ES-I3 (cell line): ENCODE data around the gene OSBPL6.
"Not testable (repeated sequence)": the region's sequence is repeated elsewhere in the genome, so short reads cannot be mapped to it uniquely, and the experiment has no call there.

Experiments used
- H3K36me3 ChIP-seq: 2 replicates; pipeline ENCODE4 v1.6.1; 2013; ENCODE audit warnings: mild to moderate bottlenecking, low read length, control low read depth, moderate library complexity; ENCODE audit not compliant: insufficient read depth
- H3K4me1 ChIP-seq: 2 replicates; pipeline ENCODE4 v1.6.1; 2013; ENCODE audit warnings: mild to moderate bottlenecking, control low read depth, low read length; ENCODE audit not compliant: insufficient read depth
- H3K9ac ChIP-seq: 2 replicates; pipeline ENCODE4 v1.6.1; 2013; ENCODE audit warnings: low read depth, mild to moderate bottlenecking, low read length, moderate library complexity
- H3K9me3 ChIP-seq: 2 replicates; pipeline ENCODE4 v1.6.1; 2013; ENCODE audit warnings: mild to moderate bottlenecking, low read length, moderate library complexity; ENCODE audit not compliant: control insufficient read depth, insufficient read depth

OSBPL6 gene

DNA sequence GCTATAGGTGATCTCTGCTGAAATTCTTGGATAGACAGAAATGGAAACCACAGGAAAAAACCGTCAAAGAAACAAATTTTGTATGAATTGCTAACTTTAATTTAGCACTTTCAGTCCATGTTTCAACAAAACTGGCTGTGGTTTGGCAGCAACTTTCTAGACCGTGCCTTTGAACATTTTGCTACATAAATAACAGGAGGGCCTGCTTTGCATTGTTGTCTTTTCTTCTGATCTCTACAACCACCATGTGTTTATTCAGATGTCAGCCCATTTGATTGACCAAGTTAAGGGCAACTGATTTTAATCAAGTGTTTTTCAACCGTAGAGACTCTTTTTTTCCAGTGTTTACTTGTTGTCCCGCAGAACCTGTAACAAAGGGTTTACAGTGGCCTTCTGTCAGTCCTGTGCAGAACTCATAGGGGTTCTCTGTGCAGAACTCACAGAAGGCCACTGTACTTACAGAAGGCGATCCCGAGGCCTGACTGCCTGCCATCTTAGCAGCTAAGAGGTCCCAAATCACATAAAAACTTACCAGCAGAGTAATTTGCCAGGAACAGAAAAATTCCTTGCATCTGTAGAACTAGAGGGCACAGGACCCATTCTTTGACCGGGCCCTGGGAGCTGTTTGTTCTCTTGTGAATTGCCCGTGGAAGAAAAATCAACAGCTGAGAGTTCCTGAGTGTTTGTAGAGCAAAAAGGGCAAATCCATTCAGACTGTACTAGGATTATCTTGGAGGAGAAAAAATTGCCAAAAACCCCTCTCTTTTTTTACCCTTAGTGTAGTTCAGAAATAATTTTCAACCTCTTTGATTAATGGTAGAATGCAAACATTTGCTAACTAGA, 136.1 kb downstream of the OSBPL6 start:
- no peaks in the 10 kb centered on the region for H3K36me3 ChIP-seq
- H3K4me1 ChIP-seq: no peaks in the 10 kb centered on the region
- no peaks in the 10 kb centered on the region for H3K9me3 ChIP-seq
- H3K9ac ChIP-seq: no peak overlapping the region

- Histone ChIP-seq H3K36me3 (no peaks in the 10 kb centered on the region), H3K4me1 (no peaks in the 10 kb centered on the region), H3K9ac (no peak overlapping the region), H3K9me3 (no peaks in the 10 kb centered on the region)
Observed at GRCh38 chr2:178331474-178332432, 137.4 kb downstream of the OSBPL6 start.

- Histone ChIP-seq H3K9me3 (no peaks in the 10 kb centered on the region), H3K36me3 (no peaks in the 10 kb centered on the region), H3K4me1 (no peaks in the 10 kb centered on the region), H3K9ac (no peak overlapping the region)
Observed at GRCh38 chr2:178333851-178334250, 139.5 kb downstream of the OSBPL6 start.

DNA sequence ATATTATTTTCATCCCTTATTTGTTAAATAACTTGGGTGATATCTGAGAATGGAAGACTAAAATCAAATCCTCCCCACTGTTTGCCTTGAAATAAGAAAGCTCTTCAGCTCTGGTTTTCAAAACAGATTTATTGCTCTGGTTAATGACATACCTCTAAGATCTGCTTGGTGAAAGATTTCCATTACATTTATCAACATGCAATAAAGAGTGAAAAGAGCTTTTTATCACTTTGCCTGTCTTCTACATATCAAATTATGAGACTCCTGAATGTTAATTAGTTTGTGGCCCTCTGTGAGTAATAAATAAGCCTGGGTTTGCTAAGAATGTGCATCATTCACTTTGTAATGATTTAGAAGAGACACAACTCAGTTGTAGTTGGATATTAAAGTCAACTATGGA, 140.9 kb downstream of the OSBPL6 start:
- no peak overlapping the region for H3K9ac ChIP-seq
- H3K9me3 ChIP-seq: no peaks in the 10 kb centered on the region
- H3K4me1 ChIP-seq: no peaks in the 10 kb centered on the region
- no peaks in the 10 kb centered on the region for H3K36me3 ChIP-seq

DNA sequence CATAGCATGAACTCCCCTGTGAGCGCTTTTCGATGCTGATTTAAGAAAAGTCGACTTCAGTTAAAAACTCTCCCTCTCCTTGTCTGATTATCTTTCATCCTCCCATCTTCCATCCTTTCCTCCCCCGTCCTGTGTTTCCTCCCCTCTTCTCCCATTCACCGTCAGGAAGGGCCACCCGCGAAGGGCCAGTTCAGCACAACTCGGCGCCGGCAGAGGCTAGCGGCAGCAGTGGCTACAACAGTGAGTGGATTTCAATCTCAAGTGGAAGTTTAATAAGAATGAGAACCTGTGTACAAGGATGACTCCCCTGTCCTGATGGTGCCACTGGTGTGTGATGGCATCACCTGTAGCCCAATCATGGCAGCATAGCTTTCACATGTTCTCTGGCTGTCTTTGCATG, 149.8 kb downstream of the OSBPL6 start:
- no peak overlapping the region for H3K9ac ChIP-seq

GRCh38 chr2:178345951-178346350, 151.6 kb downstream of the OSBPL6 start:
- H3K36me3 ChIP-seq: no peaks in the 10 kb centered on the region
- H3K9ac ChIP-seq: no peak overlapping the region
- H3K9me3 ChIP-seq: no peaks in the 10 kb centered on the region
- no peaks in the 10 kb centered on the region for H3K4me1 ChIP-seq

More for the DNA sequence above, 149.8 kb downstream of the OSBPL6 start:
- Histone ChIP-seq H3K4me1 (no peaks in the 10 kb centered on the region), H3K9me3 (no peaks in the 10 kb centered on the region), H3K36me3 (no peaks in the 10 kb centered on the region)

DNA sequence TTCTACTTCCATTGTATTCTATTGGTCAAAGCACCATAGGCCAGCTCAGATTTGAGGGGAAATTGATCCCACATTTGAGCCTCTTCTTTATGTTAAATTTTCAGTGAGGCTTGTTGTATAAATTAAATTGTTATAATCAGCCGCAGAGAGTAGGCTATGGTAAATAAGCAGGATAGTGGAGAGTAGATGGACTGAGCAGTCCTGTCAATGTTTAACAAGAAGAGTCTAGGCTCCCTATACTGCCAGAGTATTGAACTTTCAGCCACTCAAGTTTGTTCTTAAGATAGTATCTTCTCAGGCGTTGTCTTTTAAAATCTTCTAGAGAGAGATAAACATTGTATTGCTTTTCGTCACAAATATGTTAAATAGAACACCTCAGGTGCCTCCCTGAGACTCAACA, 155.7 kb downstream of the OSBPL6 start:
- no peak overlapping the region for H3K9ac ChIP-seq
- no peaks in the 10 kb centered on the region; the same call in 1 of the 2 replicates for H3K36me3 ChIP-seq
- H3K4me1 ChIP-seq: no peaks in the 10 kb centered on the region
- no peaks in the 10 kb centered on the region for H3K9me3 ChIP-seq

- H3K4me1 ChIP-seq, H3K9me3 ChIP-seq, H3K9ac ChIP-seq, H3K36me3 ChIP-seq: not testable (repeated sequence)
Observed at GRCh38 chr2:178357704-178358103, 163.4 kb downstream of the OSBPL6 start.

GRCh38 chr2:178359192-178359912, 165.0 kb downstream of the OSBPL6 start:
- Histone ChIP-seq H3K9me3 (no peaks in the 10 kb centered on the region), H3K9ac (no peak overlapping the region), H3K36me3 (no peaks in the 10 kb centered on the region), H3K4me1 (no peaks in the 10 kb centered on the region)

- H3K9me3 ChIP-seq: no peaks in the 10 kb centered on the region
- no peak overlapping the region for H3K9ac ChIP-seq
- H3K4me1 ChIP-seq: no peaks in the 10 kb centered on the region
- H3K36me3 ChIP-seq: no peaks in the 10 kb centered on the region
Observed at GRCh38 chr2:178361588-178361987, 167.3 kb downstream of the OSBPL6 start.

DNA sequence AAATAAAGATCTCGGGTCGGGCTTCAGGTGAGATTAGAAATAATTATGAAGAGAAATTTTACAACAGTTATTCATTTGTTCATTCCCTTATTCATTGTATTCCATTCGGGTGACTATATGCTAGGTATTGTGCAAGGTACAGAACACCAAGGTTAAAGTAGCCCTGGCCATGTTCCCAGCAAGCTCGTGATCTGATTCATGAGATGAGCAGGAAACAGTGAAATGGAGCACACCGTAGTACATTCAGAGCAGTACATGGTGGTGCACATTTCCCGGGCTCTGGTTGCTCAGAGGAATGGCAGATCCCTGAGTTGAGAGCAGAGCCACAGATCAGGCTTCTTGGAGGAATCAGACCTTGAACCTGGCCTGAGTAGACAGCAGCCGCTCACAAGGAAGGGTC, 168.9 kb downstream of the OSBPL6 start:
- no peak overlapping the region for H3K9ac ChIP-seq
- no peaks in the 10 kb centered on the region for H3K36me3 ChIP-seq
- H3K9me3 ChIP-seq: no peaks in the 10 kb centered on the region
- H3K4me1 ChIP-seq: no peaks in the 10 kb centered on the region

GRCh38 chr2:178365116-178365515, 170.8 kb downstream of the OSBPL6 start:
- Histone ChIP-seq H3K9ac (no peak overlapping the region), H3K36me3 (no peaks in the 10 kb centered on the region), H3K4me1 (no peaks in the 10 kb centered on the region)

GRCh38 chr2:178366412-178366811, 172.1 kb downstream of the OSBPL6 start:
- Histone ChIP-seq H3K9ac (no peak overlapping the region), H3K9me3 (no peaks in the 10 kb centered on the region)

More at GRCh38 chr2:178365116-178365515, 170.8 kb downstream of the OSBPL6 start:
- no peaks in the 10 kb centered on the region for H3K9me3 ChIP-seq

DNA sequence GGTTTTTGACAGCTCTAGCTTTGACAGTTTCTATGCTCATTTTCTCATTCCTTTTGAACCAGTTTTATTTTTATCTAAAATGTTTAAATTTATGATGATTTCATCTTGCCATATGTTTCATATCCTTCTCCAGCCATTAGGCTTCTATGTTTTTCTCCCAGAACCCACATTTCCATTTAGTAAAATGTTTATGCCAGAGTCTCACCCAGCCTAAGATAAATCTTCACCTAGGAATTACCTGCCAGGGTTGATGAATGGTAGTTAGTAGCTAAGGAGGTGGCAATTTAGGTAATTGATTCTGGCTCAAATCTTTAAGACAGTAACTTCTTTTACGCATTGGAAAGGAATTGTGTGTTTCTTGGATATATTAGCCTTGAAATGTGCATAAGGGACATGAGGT, 173.0 kb downstream of the OSBPL6 start:
- no peak overlapping the region for H3K9ac ChIP-seq
- H3K4me1 ChIP-seq: no peaks in the 10 kb centered on the region
- no peaks in the 10 kb centered on the region for H3K36me3 ChIP-seq
- no peaks in the 10 kb centered on the region for H3K9me3 ChIP-seq

More at GRCh38 chr2:178366412-178366811, 172.1 kb downstream of the OSBPL6 start:
- H3K4me1 ChIP-seq: no peaks in the 10 kb centered on the region
- no peaks in the 10 kb centered on the region for H3K36me3 ChIP-seq
